Ascending aorta (tissue), 2 donors: ENCODE measurements around the gene PPP2R5C. TPM values are rescaled to one million over a fixed set of nuclear protein-coding genes. Genes with fewer than 3 reads are reported as not detected.

Experiments used
- DNase-seq, 2 donors: peaks; one replicate each; pipeline ENCODE4 v3.0.0-alpha.2; 2019; ENCODE audit warnings: low spot score in 2 of 2
- H3K27ac ChIP-seq, 2 donors: fragments of 200-600 bp; sonication (generic); one replicate each; pipeline ENCODE4 v1.5.1; 2016 to 2017; ENCODE audit warnings: mild to moderate bottlenecking in 1 of 2
- H3K27me3 ChIP-seq: fragments of 200-600 bp; sonication (generic); one replicate; pipeline ENCODE4 v1.5.1; 2017
- H3K36me3 ChIP-seq, 2 donors: fragments of 200-600 bp; sonication (generic); one replicate each; pipeline ENCODE4 v1.5.1; 2016
- H3K4me1 ChIP-seq, 2 donors: fragments of 200-600 bp; sonication (generic); one replicate each; pipeline ENCODE4 v1.5.1; 2016 to 2017; ENCODE audit warnings: mild to moderate bottlenecking in 1 of 2
- H3K4me3 ChIP-seq, 2 donors: fragments of 200-600 bp; sonication (generic); one replicate each; pipeline ENCODE4 v1.5.1; 2016 to 2017; ENCODE audit warnings: mild to moderate bottlenecking in 1 of 2
- H3K9me3 ChIP-seq, 2 donors: fragments of 200-600 bp; sonication (generic); one replicate each; pipeline ENCODE4 v1.5.1; 2016
- CTCF ChIP-seq, 3 experiments: fragments of 200-600 bp in 2 of 3; fragments of 450-650 bp in 1 of 3; sonication (generic) in 2 of 3; IDR thresholded peaks; one replicate each; pipeline ENCODE4 v1.5.1; 2016 to 2019; ENCODE audit warnings: antibody characterized with exemption in 3 of 3, mild to moderate bottlenecking in 1 of 3, moderate library complexity in 1 of 3
- intact Hi-C: fragments of 100-400 bp; cut with DNase I; formaldehyde crosslinking; loops from one replicate; pipeline ENCODE4 v1.15.1; 2023
- total RNA-seq: library from RNA; depleted of rRNA; stranded (reverse); fragments of >200 nt; gene quantifications from one replicate; pipeline ENCODE4 v1.1.0, GENCODE V29; 2016

The PPP2R5C gene
- total RNA-seq, 1 donor from 2014 or later, result 45.6 TPM

GRCh38 chr14:101922866-101923265 lies 161.4 kb downstream of the PPP2R5C start:
- intact Hi-C loops, result no loop called here
- H3K27ac ChIP-seq, result no peak overlapping the region
- H3K4me3 ChIP-seq, result no peak overlapping the region
- peaks cover 12 to 22% of the 10 kb centered on the region in 2 donors for H3K36me3 ChIP-seq
- no peak for DNase-seq
- H3K27me3 ChIP-seq, result no peaks in the 10 kb centered on the region
- H3K4me1 ChIP-seq, result peaks cover 0 to 9% of the 10 kb centered on the region in 2 donors
- no peak for TF ChIP-seq CTCF (IDR thresholded peaks at IDR 0.05)
- H3K9me3 ChIP-seq, result no peaks in the 10 kb centered on the region

- intact Hi-C loops, result no loop called here
- DNase-seq, result no peak
- H3K36me3 ChIP-seq, result peaks cover 8 to 24% of the 10 kb centered on the region in 2 donors
- peaks cover 0 to 9% of the 10 kb centered on the region in 2 donors for H3K4me1 ChIP-seq
- no peak for TF ChIP-seq CTCF (IDR thresholded peaks at IDR 0.05)
- H3K4me3 ChIP-seq, result no peak overlapping the region
- H3K27me3 ChIP-seq, result no peaks in the 10 kb centered on the region
- H3K27ac ChIP-seq, result no peak overlapping the region
- no peaks in the 10 kb centered on the region for H3K9me3 ChIP-seq
These were observed 163.6 kb downstream of the PPP2R5C start for GRCh38 chr14:101925152-101925551.

- peak overlapping the region in 1 of 2 donors; percentile 6 for H3K27ac ChIP-seq
- intact Hi-C loops, result no loop called here
- peaks cover 0 to 9% of the 10 kb centered on the region in 2 donors for H3K4me1 ChIP-seq
- H3K4me3 ChIP-seq, result no peak overlapping the region
- peaks cover 8 to 24% of the 10 kb centered on the region in 2 donors for H3K36me3 ChIP-seq
- DNase-seq, result no peak
- H3K27me3 ChIP-seq, result no peaks in the 10 kb centered on the region
- no peaks in the 10 kb centered on the region for H3K9me3 ChIP-seq
- TF ChIP-seq CTCF (IDR thresholded peaks at IDR 0.05), result no peak
These were observed 164.6 kb downstream of the PPP2R5C start for GRCh38 chr14:101926085-101926484.

GRCh38 chr14:101926620-101927019 lies 165.1 kb downstream of the PPP2R5C start:
- H3K4me3 ChIP-seq, result no peak overlapping the region
- H3K36me3 ChIP-seq, result peaks cover 8 to 24% of the 10 kb centered on the region in 2 donors
- H3K27me3 ChIP-seq, result no peaks in the 10 kb centered on the region
- TF ChIP-seq CTCF (IDR thresholded peaks at IDR 0.05), result no peak
- no peaks in the 10 kb centered on the region for H3K9me3 ChIP-seq
- H3K27ac ChIP-seq, result peak overlapping the region; percentile 6 to 71
- peaks cover 0 to 9% of the 10 kb centered on the region in 2 donors for H3K4me1 ChIP-seq
- intact Hi-C loops, result no loop called here
- no peak for DNase-seq

- peak; percentile 53 to 95 for DNase-seq
- TF ChIP-seq CTCF (IDR thresholded peaks at IDR 0.05), result no peak
- H3K4me1 ChIP-seq, result peaks cover 0 to 9% of the 10 kb centered on the region in 2 donors
- H3K9me3 ChIP-seq, result no peaks in the 10 kb centered on the region
- peaks cover 8 to 16% of the 10 kb centered on the region in 2 donors for H3K36me3 ChIP-seq
- intact Hi-C loops, result loop anchor here (1.0 to 2.0 kb wide), 2 partner anchors 20 to 119 kb away; no protein-coding TSS in a partner anchor
- H3K27me3 ChIP-seq, result no peaks in the 10 kb centered on the region
- H3K27ac ChIP-seq, result peak overlapping the region; percentile 67 to 71
- H3K4me3 ChIP-seq, result peak overlapping the region in 1 of 2 donors; percentile 25
These were observed 166.3 kb downstream of the PPP2R5C start for GRCh38 chr14:101927859-101928258.
